Ishikawa (cell line): Measurements from ENCODE around the gene PDE7B.

Source experiments
- CEBPB ChIP-seq: IDR thresholded peaks from 2 replicates; pipeline ENCODE4 v1.6.1; 2012
- EP300 ChIP-seq: IDR thresholded peaks from 2 replicates; pipeline ENCODE4 v1.6.1; 2012; ENCODE audit warnings: borderline replicate concordance
- FOXM1 ChIP-seq: IDR thresholded peaks from 2 replicates; pipeline ENCODE4 v1.6.1; 2012; ENCODE audit warnings: low read depth, borderline replicate concordance
- NFIC ChIP-seq: IDR thresholded peaks from 2 replicates; pipeline ENCODE4 v1.6.1; 2012
- REST ChIP-seq: IDR thresholded peaks from 2 replicates; pipeline ENCODE4 v1.6.1; 2012; ENCODE audit warnings: low read depth, mild to moderate bottlenecking
- TAF1 ChIP-seq: IDR thresholded peaks from 2 replicates; pipeline ENCODE4 v1.6.1; 2012; ENCODE audit warnings: low read depth, mild to moderate bottlenecking
- TCF12 ChIP-seq: IDR thresholded peaks from 2 replicates; pipeline ENCODE4 v1.6.1; 2012; ENCODE audit warnings: low read depth

- TF ChIP-seq CEBPB (no peak), FOXM1 (no peak), EP300 (no peak), NFIC (no peak), TCF12 (no peak), TAF1 (no peak), REST (no peak)
Observed at GRCh38 chr6:136037876-136038460, 186.5 kb downstream of the PDE7B start.
